ENCODE measurements around the gene PDS5B.

GRCh38 chr13:32781906-32782305, 195.7 kb downstream of the PDS5B start:
- TF ChIP-seq YY1 (IDR thresholded peaks at IDR 0.05) (no peak), CTCF (IDR thresholded peaks at IDR 0.05; ENCODE audit: low read depth, low read length, missing input control) (no peak)

Measured in liver (tissue), 2 donors.